Muscle of arm (tissue), 12 donors: ENCODE measurements around the gene ETAA1. TPM values are rescaled to one million over a fixed set of nuclear protein-coding genes. Genes with fewer than 3 reads are reported as not detected.

Source experiments
- DNase-seq: peaks from one replicate; pipeline ENCODE4 v3.0.0-alpha.2; 2013
- polyA plus RNA-seq, 12 donors: library from polyadenylated mRNA; unstranded; fragments of 120-200 nt; gene quantifications; one replicate each; pipeline ENCODE4 v1.2.1, GENCODE V29; 2013; ENCODE audit not compliant: insufficient read length in 12 of 12

The ETAA1 gene
- polyA plus RNA-seq, 12 donors: 9.2 to 23.0 (median 13.2) TPM; not detected in 1

DNA sequence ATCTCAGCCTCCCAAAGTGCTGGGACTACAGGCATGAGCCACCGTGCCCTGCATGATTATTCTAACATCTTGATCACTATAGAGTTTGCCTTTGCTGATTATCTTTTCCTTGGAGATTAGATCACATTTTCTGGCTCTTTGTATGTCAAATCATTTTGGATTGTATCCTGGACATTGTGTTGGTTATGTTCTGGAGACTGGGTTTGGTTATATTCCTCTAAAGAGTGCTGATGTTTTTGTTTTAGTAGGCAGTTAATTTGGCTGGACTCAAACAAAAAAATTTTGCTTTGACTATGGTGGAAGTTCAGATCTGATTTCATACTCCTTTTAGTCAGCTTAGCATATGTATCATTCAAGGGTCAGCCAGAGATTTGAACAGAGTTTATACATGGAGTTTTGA lies 26.4 kb downstream of the ETAA1 start:
- DNase-seq: no peak

GRCh38 chr2:67436221-67436620 lies 39.1 kb downstream of the ETAA1 start:
- DNase-seq: no peak

GRCh38 chr2:67437114-67437513 lies 40.0 kb downstream of the ETAA1 start:
- DNase-seq: no peak

DNA sequence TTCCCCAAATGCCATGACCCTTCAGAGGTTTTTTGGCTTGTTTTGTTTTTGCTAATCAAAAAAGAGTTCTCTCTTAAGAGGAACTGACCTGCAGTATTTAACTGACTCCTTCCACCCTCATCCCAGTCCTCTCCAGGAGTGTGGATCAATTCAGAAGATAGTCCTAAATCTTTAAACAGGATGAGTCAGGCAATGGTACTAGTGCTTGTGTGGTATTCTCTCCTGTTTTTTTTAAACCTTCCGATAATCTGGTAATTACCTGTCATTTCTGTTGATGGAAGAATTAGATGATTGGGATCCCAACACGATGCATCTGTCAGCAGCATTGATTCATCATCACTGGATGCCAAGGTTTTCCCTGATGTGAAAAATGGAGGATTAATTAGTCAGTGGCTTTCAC lies 41.2 kb downstream of the ETAA1 start:
- DNase-seq: no peak

DNA sequence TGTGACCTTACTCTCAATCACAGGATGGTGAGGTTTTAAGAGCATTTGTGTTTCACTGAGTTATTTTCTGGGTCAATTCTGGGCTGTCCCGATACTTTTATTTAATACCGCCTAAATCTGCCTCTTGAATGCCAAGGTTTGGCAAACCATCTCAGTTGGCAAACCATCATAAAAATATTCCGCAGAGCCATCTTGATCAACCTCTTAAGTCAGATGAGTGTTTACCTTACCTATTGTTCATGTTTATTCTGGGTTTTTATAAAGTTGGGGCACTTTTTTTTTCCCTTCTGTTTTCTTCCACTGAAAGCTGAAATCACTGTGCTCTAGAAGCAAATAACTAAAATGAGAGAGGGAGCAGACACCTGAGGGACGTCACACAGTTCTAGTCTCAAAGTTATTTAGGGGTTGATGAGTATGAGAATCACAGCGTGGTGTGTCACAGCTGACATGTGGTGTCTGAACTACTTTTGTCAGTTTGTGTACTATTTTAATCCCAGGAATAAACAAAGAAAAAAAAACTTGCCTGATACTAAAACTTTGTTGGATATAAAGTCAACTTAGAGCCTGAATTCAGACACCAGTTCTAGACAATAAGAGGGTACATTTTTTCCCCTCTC lies 48.6 kb downstream of the ETAA1 start:
- no peak for DNase-seq

DNA sequence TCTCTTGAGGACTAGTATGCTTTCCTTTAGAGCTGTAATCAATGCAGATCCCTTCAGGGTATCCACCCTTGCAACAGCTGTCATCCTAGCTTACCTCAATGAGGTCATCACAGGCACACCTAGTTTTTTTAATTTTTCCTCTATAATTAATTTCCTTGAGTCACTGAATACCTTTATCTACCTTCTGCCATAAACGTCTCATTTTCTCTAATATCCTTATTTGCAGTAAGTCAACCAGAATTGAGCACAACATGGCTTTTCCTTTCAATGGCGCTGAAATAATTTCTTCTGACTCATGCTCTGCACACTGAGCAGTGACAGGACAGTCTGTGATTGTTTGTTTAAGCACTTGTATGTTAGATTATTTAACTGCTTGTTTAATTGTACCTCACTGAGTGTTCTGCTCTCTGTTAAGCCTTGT lies 49.4 kb downstream of the ETAA1 start:
- no peak for DNase-seq

GRCh38 chr2:67448648-67449047 lies 51.5 kb downstream of the ETAA1 start:
- no peak for DNase-seq

DNA sequence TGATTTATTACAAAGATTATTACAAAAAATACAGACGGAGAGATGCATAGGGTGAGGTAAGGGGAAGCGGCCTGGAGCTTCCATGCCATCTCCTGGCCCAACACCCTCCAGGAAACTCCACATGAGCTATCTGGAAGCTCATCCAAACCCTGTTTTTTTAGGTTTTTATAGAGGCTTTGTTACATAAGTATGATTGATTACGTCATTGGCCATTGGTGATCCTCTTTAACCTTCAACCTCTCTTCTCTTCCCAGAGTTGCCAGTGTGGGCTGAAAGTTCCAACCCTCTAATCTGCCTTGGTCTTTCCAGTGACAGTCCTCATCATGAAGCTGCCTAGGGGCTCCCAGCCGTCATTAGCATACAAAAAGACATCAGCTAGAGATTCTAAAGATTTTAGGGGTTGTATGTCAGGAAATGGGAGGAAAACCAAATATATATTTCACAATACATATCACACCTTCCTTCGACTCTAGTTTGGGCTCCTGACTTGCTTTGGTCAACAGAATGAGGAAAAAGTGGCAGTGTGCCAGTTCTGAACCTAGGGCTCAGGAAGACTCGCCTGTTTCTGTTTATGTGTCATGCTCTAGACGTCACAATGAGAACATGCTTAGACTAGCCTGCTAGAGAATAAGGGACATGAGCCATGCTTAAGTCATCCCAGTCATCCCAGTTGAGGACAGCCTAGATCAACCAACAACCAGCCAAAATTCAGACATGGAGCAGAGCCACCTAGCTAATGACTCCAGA lies 54.1 kb downstream of the ETAA1 start:
- DNase-seq: no peak

GRCh38 chr2:67453310-67453709 lies 56.2 kb downstream of the ETAA1 start:
- DNase-seq: no peak

- no peak for DNase-seq
Observed at GRCh38 chr2:67455219-67456142, 58.3 kb downstream of the ETAA1 start.

DNA sequence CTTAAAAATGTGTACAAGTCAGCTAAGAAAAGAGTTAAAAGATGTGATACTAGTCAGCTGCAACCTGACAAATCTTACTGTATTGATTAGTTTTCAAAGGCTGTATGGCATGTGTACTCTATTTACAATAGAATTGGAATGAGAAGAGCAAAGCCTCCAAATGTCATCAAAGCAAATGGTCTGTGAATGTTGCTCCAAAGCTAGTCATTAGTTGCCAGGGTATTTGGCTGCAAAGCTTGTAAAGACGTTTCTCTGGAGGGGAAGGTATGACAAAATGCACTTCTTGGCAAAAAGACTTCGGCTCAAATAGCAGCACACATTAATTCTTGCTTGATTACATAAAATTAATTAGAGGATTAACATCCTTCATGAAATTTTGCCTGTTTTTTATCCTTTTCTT lies 59.3 kb downstream of the ETAA1 start:
- DNase-seq: no peak

DNA sequence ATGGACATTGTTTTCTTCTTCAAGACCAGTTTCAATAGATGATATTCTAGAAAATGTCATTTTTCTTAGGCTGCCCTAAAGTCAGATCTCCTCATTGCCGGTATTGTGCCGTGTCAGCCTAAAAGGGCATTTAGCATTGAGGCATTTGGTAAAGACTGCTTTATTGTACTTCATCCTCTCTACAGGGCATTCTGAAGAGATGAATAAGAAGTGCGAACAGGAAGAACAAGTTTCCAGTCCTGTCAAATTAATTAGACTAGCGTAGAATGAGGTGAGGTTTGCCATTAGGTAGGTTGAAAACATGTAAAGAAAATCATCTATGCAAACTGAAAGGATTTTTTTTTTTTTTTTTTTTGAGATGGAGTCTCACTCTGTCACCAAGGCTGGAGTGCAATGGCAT lies 60.6 kb downstream of the ETAA1 start:
- DNase-seq: no peak

- DNase-seq: no peak
Observed at GRCh38 chr2:67459761-67460160, 62.6 kb downstream of the ETAA1 start.
